H1 (cell line): ENCODE measurements around the gene KIAA0513. TPM values are rescaled to one million over a fixed set of nuclear protein-coding genes. Genes with fewer than 3 reads are reported as not detected.

Experiments
- CTCF ChIA-PET: fragments of 300-600 bp; sonication (Branson Sonifier 250); formaldehyde crosslinking; loops from one replicate; lab custom pipeline; 2021; ENCODE audit not compliant: partially characterized antibody; lab: Charles Lee
- POLR2A ChIA-PET: fragments of 300-600 bp; sonication (Branson Sonifier 250); formaldehyde crosslinking; loops from one replicate; lab custom pipeline; 2021; ENCODE audit warnings: inconsistent platforms; ENCODE audit not compliant: partially characterized antibody; lab: Charles Lee
- DNase-seq, 2 experiments: peaks; one replicate each; pipeline versions ENCODE4 v3.0.0 to v3.0.0-alpha.2; 2010 to 2022; ENCODE audit warnings: low spot score in 2 of 2, low read depth in 1 of 2, mixed read lengths in 1 of 2
- FAIRE-seq: peaks from 2 replicates; lab custom pipeline; 2011; peaks lifted over from hg19 to GRCh38; lab: Jason Lieb, UNC
- H2AFZ ChIP-seq: 2 replicates; pipeline ENCODE4 v1.8.1; 2012; ENCODE audit warnings: low read length, inconsistent platforms
- H2AK5ac ChIP-seq: 2 replicates; pipeline ENCODE4 v1.6.1; 2013; ENCODE audit warnings: low read depth, low read length
- H2BK120ac ChIP-seq: replicated peaks from 2 replicates; pipeline ENCODE3; 2013; ENCODE audit warnings: low read depth, low read length, inconsistent platforms
- H2BK12ac ChIP-seq: 2 replicates; pipeline ENCODE4 v1.6.1; 2013; ENCODE audit warnings: low read depth, low read length
- H2BK15ac ChIP-seq: 2 replicates; pipeline ENCODE4 v1.6.1; 2013; ENCODE audit warnings: low read length
- H2BK20ac ChIP-seq: 2 replicates; pipeline ENCODE4 v1.6.1; 2013; ENCODE audit warnings: low read length
- H2BK5ac ChIP-seq: 2 replicates; pipeline ENCODE4 v1.6.1; 2013; ENCODE audit warnings: low read depth, low read length
- H3K14ac ChIP-seq: 2 replicates; pipeline ENCODE4 v1.6.1; 2013; ENCODE audit warnings: inconsistent platforms; ENCODE audit not compliant: insufficient read length
- H3K18ac ChIP-seq: 2 replicates; pipeline ENCODE4 v1.6.1; 2013; ENCODE audit warnings: low read length; ENCODE audit errors: extremely low read depth
- H3K23ac ChIP-seq: 2 replicates; pipeline ENCODE4 v1.6.1; 2013; ENCODE audit warnings: inconsistent platforms; ENCODE audit not compliant: insufficient read length
- H3K23me2 ChIP-seq: 2 replicates; pipeline ENCODE4 v1.6.1; 2013; ENCODE audit warnings: low read depth, low read length
- H3K27ac ChIP-seq: 2 replicates; pipeline ENCODE4 v1.6.1; 2011; ENCODE audit warnings: low read depth, low read length, inconsistent platforms
- H3K27me3 ChIP-seq, 4 experiments: replicated peaks in 1 of 4; 1 replicate in 1 of 4; 2 replicates in 3 of 4; pipeline versions ENCODE4 v1.6.1 to v1.8.1; 2011 to 2013; ENCODE audit warnings: low read length in 3 of 4, mild to moderate bottlenecking in 3 of 4, inconsistent platforms in 2 of 4, mixed read lengths in 2 of 4, moderate library complexity in 1 of 4; ENCODE audit not compliant: control insufficient read depth in 3 of 4, insufficient read depth in 3 of 4; ENCODE audit errors: extremely low read depth in 1 of 4
- H3K36me3 ChIP-seq, 4 experiments: 2 replicates each; pipeline versions ENCODE4 v1.6.1 to v1.8.1; 2011 to 2013; ENCODE audit warnings: mild to moderate bottlenecking in 4 of 4, low read length in 3 of 4, moderate library complexity in 2 of 4, control low read depth in 1 of 4, inconsistent platforms in 1 of 4; ENCODE audit not compliant: insufficient read depth in 4 of 4, control insufficient read depth in 2 of 4
- H3K4ac ChIP-seq: replicated peaks from 2 replicates; pipeline ENCODE3; 2013; ENCODE audit warnings: low read length, low read depth, mixed read lengths, inconsistent platforms; ENCODE audit not compliant: insufficient read length
- H3K4me1 ChIP-seq, 4 experiments: replicated peaks in 1 of 4; 1 replicate in 1 of 4; 2 replicates in 3 of 4; pipeline versions ENCODE4 v1.6.1 to v1.8.1; 2011 to 2013; ENCODE audit warnings: low read length in 3 of 4, inconsistent platforms in 2 of 4, mixed read lengths in 1 of 4; ENCODE audit not compliant: insufficient read depth in 4 of 4, control insufficient read depth in 3 of 4
- H3K4me2 ChIP-seq, 2 experiments: 2 replicates each; pipeline versions ENCODE4 v1.6.1 to v1.8.1; 2011 to 2013; ENCODE audit warnings: low read depth in 2 of 2, low read length in 2 of 2, control low read depth in 1 of 2, inconsistent platforms in 1 of 2, mild to moderate bottlenecking in 1 of 2; ENCODE audit not compliant: insufficient read depth in 1 of 2
- H3K4me3 ChIP-seq, 4 experiments: fragments of 200-600, 300-600 bp in 1 of 4; sonication (generic), shearing (Covaris generic), sonication (Bioruptor Twin) in 1 of 4; 2 replicates each; pipeline versions ENCODE4 v1.5.1 to v1.8.1; 2011 to 2016; ENCODE audit warnings: low read length in 4 of 4, low read depth in 3 of 4, control low read depth in 2 of 4, inconsistent platforms in 2 of 4, mild to moderate bottlenecking in 2 of 4, mixed read lengths in 1 of 4, moderate library complexity in 1 of 4; ENCODE audit not compliant: insufficient read depth in 2 of 4; ENCODE audit errors: extremely low read depth in 1 of 4
- H3K56ac ChIP-seq: replicated peaks from 2 replicates; pipeline ENCODE3; 2013; ENCODE audit warnings: low read depth, mild to moderate bottlenecking, mixed read lengths, low read length, inconsistent platforms; ENCODE audit not compliant: insufficient read length
- H3K79me1 ChIP-seq: 2 replicates; pipeline ENCODE4 v1.6.1; 2013; ENCODE audit warnings: low read depth, low read length, control low read depth
- H3K79me2 ChIP-seq, 2 experiments: 2 replicates each; pipeline versions ENCODE4 v1.6.1 to v1.8.1; 2012 to 2013; ENCODE audit warnings: low read length in 2 of 2, mild to moderate bottlenecking in 2 of 2, inconsistent platforms in 1 of 2; ENCODE audit not compliant: insufficient read depth in 2 of 2, control insufficient read depth in 1 of 2
- H3K9ac ChIP-seq, 4 experiments: replicated peaks in 1 of 4; 1 replicate in 1 of 4; 2 replicates in 3 of 4; pipeline versions ENCODE4 v1.6.1 to v1.8.1; 2011 to 2013; ENCODE audit warnings: low read depth in 3 of 4, low read length in 3 of 4, control low read depth in 2 of 4, mild to moderate bottlenecking in 2 of 4, moderate library complexity in 2 of 4, inconsistent platforms in 1 of 4; ENCODE audit errors: extremely low read depth in 1 of 4
- H3K9me3 ChIP-seq, 2 experiments: 2 replicates each; pipeline versions ENCODE4 v1.6.1 to v1.8.1; 2012 to 2013; ENCODE audit warnings: mild to moderate bottlenecking in 2 of 2, moderate library complexity in 2 of 2, control low read depth in 1 of 2, inconsistent platforms in 1 of 2, low read depth in 1 of 2, low read length in 1 of 2, mixed read lengths in 1 of 2; ENCODE audit not compliant: insufficient read depth in 2 of 2
- H4K20me1 ChIP-seq, 2 experiments: replicated peaks in 1 of 2; 2 replicates each; pipeline versions ENCODE3 to v1.8.1; 2011 to 2013; ENCODE audit warnings: inconsistent platforms in 2 of 2, low read length in 2 of 2, mild to moderate bottlenecking in 1 of 2; ENCODE audit not compliant: insufficient read depth in 2 of 2, control insufficient read depth in 1 of 2
- H4K5ac ChIP-seq: 2 replicates; pipeline ENCODE4 v1.6.1; 2013; ENCODE audit warnings: low read length, low read depth, mixed read lengths, inconsistent platforms; ENCODE audit not compliant: insufficient read length
- H4K8ac ChIP-seq: 2 replicates; pipeline ENCODE4 v1.8.0; 2013; ENCODE audit warnings: mild to moderate bottlenecking, moderate library complexity, low read length, inconsistent platforms; ENCODE audit not compliant: insufficient read depth; ENCODE audit errors: extremely low read depth
- H4K91ac ChIP-seq: replicated peaks from 2 replicates; pipeline ENCODE3; 2013; ENCODE audit warnings: low read length, mixed read lengths, inconsistent platforms; ENCODE audit not compliant: insufficient read length
- BRCA1 ChIP-seq: IDR thresholded peaks from 2 replicates; pipeline ENCODE4 v1.6.1; 2012; ENCODE audit warnings: low read depth, low read length, improper control_type of control experiment
- CHD2 ChIP-seq: IDR thresholded peaks from 2 replicates; pipeline ENCODE4 v1.6.1; 2012; ENCODE audit warnings: low read length, improper control_type of control experiment
- FOSL1 ChIP-seq: IDR thresholded peaks from 2 replicates; pipeline ENCODE4 v1.6.1; 2011; ENCODE audit warnings: mild to moderate bottlenecking, low read depth, low read length, moderate library complexity; ENCODE audit not compliant: insufficient read depth
- HDAC2 ChIP-seq, 2 experiments: fragments of 300-600 bp in 1 of 2; sonication (generic) in 1 of 2; IDR thresholded peaks; 2 replicates each; pipeline ENCODE4 v1.6.1; 2011 to 2012; ENCODE audit warnings: low read depth in 2 of 2, low read length in 2 of 2, mild to moderate bottlenecking in 2 of 2, moderate library complexity in 2 of 2, borderline replicate concordance in 1 of 2, inconsistent platforms in 1 of 2
- NANOG ChIP-seq: IDR thresholded peaks from 2 replicates; pipeline ENCODE4 v1.6.1; 2011; ENCODE audit warnings: low read length, low read depth, mild to moderate bottlenecking, inconsistent platforms; ENCODE audit not compliant: insufficient read depth, poor library complexity, severe bottlenecking
- RBBP5 ChIP-seq: IDR thresholded peaks from 2 replicates; pipeline ENCODE4 v1.7.1; 2012; ENCODE audit warnings: low read depth, mild to moderate bottlenecking, inconsistent platforms, low read length, moderate library complexity, borderline replicate concordance
- SAP30 ChIP-seq: fragments of 300-600 bp; sonication (generic); IDR thresholded peaks from 2 replicates; pipeline ENCODE4 v1.7.1; 2012; ENCODE audit warnings: low read length, moderate library complexity, mild to moderate bottlenecking, inconsistent platforms; ENCODE audit not compliant: insufficient read depth, insufficient replicate concordance
- SIRT6 ChIP-seq: IDR thresholded peaks from one replicate; pipeline ENCODE4 v1.7.1; 2012; ENCODE audit warnings: low read length, inconsistent platforms
- SIX5 ChIP-seq: IDR thresholded peaks from 2 replicates; pipeline ENCODE4 v1.6.1; 2011; ENCODE audit warnings: mild to moderate bottlenecking, low read depth, low read length
- SP1 ChIP-seq: IDR thresholded peaks from 2 replicates; pipeline ENCODE4 v1.6.1; 2011; ENCODE audit warnings: low read depth, low read length
- TAF1 ChIP-seq: IDR thresholded peaks from 2 replicates; pipeline ENCODE4 v1.6.1; 2011; ENCODE audit warnings: mild to moderate bottlenecking, low read depth, low read length
- TAF7 ChIP-seq: optimal IDR thresholded peaks from 2 replicates; pipeline ENCODE3; 2011; ENCODE audit warnings: low read depth, mild to moderate bottlenecking, inconsistent platforms, low read length, moderate library complexity, borderline replicate concordance
- WGBS, 2 experiments: shearing (Covaris generic) in 1 of 2; methylation state at CpG; one replicate each; pipeline versions ENCODE4 v1.1.6 to v1.1.7; 2013 to 2015; ENCODE audit warnings: low lambda C conversion rate in 2 of 2, mixed read lengths in 2 of 2, inconsistent platforms in 1 of 2, low coverage in 1 of 2, missing lambda C conversion rate in 1 of 2; ENCODE audit not compliant: insufficient replicate concordance in 2 of 2, insufficient coverage in 1 of 2, insufficient read length in 1 of 2; ENCODE audit errors: extremely low coverage in 1 of 2, missing lambda C conversion rate in 1 of 2; 5-methylcytosine and 5-hydroxymethylcytosine counted together
- polyA plus RNA-seq, 7 experiments: library from polyadenylated mRNA; depleted of rRNA in 3 of 7; stranded (reverse) in 5 of 7; unstranded in 2 of 7; fragments of >200 nt in 5 of 7; fragments of 200-250 nt in 2 of 7; gene quantifications; 1 replicate in 5 of 7; 2 replicates in 1 of 7; 4 replicates in 1 of 7; pipeline versions ENCODE4 v1.2.1 to v1.2.3, GENCODE V29; 2011 to 2013; ENCODE audit warnings: missing spikeins in 2 of 7, mixed read lengths in 2 of 7
- total RNA-seq: library from RNA; stranded (reverse); fragmentation: NEBNext Ultra II Directional; extraction: Animal tissue kit (Norgen Biotek cat#: 25700); gene quantifications from 2 replicates; pipeline ENCODE4 v1.2.1, GENCODE V29; 2021
- TF ChIP-seq, protein P1 (sequence below): IDR thresholded peaks from 2 replicates; pipeline ENCODE4 v1.6.1; 2012; ENCODE audit warnings: low read length, inconsistent platforms

The KIAA0513 gene
- total and polyA plus RNA-seq, 2 of the 8 experiments (the other 6 are each of a cell fraction or from before 2014, with no cell fraction given): 2.1 to 6.1 TPM

GRCh38 chr16:85111184-85111583 is 83.6 kb downstream of the KIAA0513 start:
- Histone ChIP-seq H3K9me3 (no peaks in the 10 kb centered on the region), H2BK15ac (no peak overlapping the region), H4K20me1 (no peaks in the 10 kb centered on the region), H4K8ac (no peak overlapping the region), H2BK5ac (no peak overlapping the region), H3K18ac (no peak overlapping the region), H3K4me3 (no peak overlapping the region), H2AFZ (no peak overlapping the region), H3K27ac (no peak overlapping the region), H3K9ac (no peak overlapping the region), H3K4me1 (peaks cover 0 to 3% (median 1%) of the 10 kb centered on the region in 4 experiments; a peak in 2 of 7 replicates), H3K79me1 (no peaks in the 10 kb centered on the region), H3K56ac (no peak overlapping the region), H2AK5ac (no peak overlapping the region), H3K36me3 (no peaks in the 10 kb centered on the region), H3K14ac (no peak overlapping the region), H3K27me3 (no peaks in the 10 kb centered on the region), H3K23ac (no peak overlapping the region), H3K23me2 (no peaks in the 10 kb centered on the region; the same call in 1 of the 2 replicates), H2BK120ac (peak overlapping the region; percentile 54), H4K5ac (no peak overlapping the region), H4K91ac (peak overlapping the region; percentile 40), H2BK12ac (no peak overlapping the region), H3K4me2 (no peak overlapping the region), H2BK20ac (no peak overlapping the region), H3K4ac (peak overlapping the region; percentile 78), H3K79me2 (no peaks in the 10 kb centered on the region)
- FAIRE-seq (no peak), DNase-seq (no peak)
- POLR2A ChIA-PET: no interaction called here
- WGBS, 2 experiments: 90% methylated on average over 9 of the region's 9 CpGs; no CpG with 5 or more reads in 1 of the 2 experiments
- CTCF ChIA-PET: interaction anchor here (1.2 to 2.1 kb wide), 4 partner anchors 9 to 123 kb away, joined by 3 to 7 read pairs (median 4); no protein-coding TSS in a partner anchor
- TF ChIP-seq SIRT6 (no peak), BRCA1 (no peak), RBBP5 (no peak), NANOG (no peak), SAP30 (no peak), FOSL1 (no peak), HDAC2 (IDR thresholded peaks at IDR 0.05; ENCODE audit: borderline replicate concordance in 1 of 2, low read depth in 2 of 2, low read length in 2 of 2) (no peak), SIX5 (no peak), CHD2 (no peak), TAF7 (no peak), TAF1 (no peak), SP1 (no peak)
- TF ChIP-seq, protein P1, sequence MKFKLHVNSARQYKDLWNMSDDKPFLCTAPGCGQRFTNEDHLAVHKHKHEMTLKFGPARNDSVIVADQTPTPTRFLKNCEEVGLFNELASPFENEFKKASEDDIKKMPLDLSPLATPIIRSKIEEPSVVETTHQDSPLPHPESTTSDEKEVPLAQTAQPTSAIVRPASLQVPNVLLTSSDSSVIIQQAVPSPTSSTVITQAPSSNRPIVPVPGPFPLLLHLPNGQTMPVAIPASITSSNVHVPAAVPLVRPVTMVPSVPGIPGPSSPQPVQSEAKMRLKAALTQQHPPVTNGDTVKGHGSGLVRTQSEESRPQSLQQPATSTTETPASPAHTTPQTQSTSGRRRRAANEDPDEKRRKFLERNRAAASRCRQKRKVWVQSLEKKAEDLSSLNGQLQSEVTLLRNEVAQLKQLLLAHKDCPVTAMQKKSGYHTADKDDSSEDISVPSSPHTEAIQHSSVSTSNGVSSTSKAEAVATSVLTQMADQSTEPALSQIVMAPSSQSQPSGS: no peak
